HG03280 (cell line): ENCODE data around the gene FHL3.
"Not testable (repeated sequence)": the region's sequence is repeated elsewhere in the genome, so short reads cannot be mapped to it uniquely, and the experiment has no call there.

Experiments
- ATAC-seq: cut with Tn5 transposase; IDR thresholded peaks from one replicate; pipeline ENCODE4 v1.9.1; 2021; ENCODE audit warnings: mild to moderate bottlenecking, moderate library complexity; ENCODE audit not compliant: unreplicated experiment

Gene FHL3

DNA sequence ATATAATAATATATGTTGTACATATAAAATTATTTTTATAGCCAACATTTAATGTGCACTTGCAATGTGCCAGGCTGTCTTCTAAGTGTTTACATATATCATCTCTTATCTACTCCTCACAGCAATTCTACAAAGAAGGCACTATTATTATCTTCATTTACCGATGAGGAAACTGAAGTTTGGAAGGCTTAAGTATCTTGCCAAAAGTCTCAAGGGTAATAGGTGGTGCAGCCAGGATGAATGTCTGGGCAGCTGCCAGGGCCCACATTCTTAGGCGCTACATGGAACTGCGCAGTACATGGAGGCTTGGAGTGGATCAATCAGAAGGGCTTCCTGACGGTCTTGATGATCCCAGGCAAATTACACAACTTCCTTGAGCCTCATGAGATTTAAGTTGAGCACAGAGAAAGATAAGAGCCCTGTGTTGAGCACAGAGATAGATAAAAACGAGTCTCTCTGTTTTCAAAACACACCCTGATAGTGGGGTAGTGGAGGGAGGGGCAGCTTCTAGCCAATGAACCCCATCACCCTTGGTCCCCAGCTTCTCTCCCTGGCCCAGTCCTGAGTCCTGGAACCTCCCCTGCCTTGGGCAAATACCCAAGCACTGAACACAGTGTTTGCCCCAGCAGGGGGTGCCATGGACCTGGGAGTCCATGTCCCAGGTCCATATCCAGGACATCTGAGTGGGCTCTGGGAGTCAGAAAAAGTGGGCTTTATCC lies 32.1 kb upstream of the FHL3 start:
- ATAC-seq, result no peak

DNA sequence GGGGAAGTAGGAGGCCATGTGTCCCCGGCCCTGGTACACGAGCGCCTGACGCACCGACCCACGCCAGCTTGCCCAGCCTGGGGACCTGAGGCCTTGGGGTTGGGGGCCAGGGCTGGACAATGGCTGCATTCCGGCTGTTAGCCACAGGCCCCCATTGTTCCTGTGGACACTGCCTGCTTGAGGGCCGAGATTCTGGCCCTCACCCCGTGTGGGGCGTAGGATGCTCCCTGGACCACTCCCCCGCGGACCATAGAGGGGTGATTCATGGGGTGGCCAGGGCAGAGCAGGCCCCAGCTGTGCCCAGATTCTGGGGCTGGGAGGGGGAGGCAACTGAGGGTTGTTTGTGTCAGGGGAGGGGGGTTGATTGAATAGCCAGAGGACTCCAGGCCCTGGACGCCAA lies 29.6 kb upstream of the FHL3 start:
- ATAC-seq, result no peak

DNA sequence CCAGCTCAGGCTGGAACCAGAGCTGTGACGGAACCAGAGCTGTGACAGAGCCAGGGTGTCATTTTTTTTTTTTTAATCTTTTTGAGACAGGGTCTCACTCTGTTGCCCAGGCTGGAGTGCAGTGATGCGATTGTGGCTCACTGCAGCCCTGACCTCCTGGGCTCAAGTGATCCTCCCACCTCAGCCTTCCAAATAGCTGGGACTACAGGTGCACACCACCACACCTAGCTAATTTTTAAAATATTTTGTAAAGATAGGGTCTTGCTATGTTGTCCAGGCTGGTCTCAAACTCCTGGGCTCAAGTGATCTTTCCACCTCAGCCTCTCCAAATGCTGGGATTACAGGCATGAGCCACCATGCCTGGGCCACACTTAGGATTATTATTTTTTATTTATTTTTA lies 27.7 kb upstream of the FHL3 start:
- ATAC-seq, result not testable (repeated sequence)

DNA sequence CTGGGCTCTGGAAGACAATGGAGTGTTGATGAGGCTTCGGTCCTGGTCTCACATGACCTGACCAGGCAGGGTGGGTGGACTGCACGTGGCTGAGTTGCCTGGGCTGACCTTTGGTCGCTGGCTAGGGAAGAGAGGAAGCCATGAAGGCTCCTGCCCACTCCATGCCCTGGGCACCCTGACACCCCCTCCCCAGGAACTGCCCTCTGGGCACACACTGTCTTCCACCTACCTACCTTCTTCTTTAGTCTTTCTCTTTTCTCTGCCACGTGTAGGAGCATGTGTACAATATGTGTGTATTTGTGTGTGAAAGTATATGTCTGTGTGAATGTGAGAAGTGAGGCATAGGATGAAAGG lies 26.2 kb upstream of the FHL3 start:
- no peak for ATAC-seq

DNA sequence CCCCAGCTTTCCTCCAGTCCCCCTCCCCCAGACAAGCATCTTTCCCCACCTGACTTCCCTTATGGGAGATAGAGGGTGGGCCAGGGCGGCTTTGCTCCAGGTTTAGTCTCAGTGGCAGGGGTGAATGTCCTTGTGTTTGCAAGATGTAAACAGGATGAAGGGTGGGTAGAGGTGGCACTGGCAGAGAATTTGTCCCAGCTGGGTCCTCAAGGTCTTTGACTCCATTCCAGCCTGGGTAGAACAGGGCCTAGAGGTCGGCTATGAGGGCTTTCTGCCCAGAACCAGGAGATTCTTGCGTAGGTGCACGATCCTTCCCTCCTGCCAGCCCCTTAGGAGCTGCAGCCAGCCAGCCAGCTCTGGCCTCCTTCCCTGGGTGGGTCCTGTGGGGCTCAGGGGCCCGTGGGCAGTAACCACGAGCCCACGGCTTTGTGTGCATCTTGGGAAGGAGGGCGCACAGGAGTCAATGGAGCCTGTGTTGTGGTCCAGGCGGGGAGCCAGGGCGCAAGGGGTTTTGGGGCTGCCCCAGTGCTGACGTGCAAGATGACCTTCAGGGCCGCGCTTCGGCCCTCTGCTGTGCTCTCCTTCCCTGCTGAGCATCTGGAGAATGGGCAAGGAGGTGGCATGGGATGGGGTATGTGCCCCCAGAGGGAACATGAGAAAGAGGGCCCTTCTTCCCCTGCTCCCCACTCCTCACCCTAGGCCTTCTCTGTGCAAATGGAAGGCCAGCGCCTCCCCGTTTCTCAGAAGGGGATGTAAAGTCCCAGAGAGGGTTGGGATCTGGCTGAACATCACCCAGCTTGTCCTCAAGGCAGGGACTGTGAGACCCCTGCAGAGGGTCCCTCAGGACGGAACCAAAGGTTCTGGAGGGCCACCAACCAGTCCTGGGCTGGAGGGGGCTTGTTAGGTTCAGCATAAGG lies 25.5 kb upstream of the FHL3 start:
- ATAC-seq, result no peak

DNA sequence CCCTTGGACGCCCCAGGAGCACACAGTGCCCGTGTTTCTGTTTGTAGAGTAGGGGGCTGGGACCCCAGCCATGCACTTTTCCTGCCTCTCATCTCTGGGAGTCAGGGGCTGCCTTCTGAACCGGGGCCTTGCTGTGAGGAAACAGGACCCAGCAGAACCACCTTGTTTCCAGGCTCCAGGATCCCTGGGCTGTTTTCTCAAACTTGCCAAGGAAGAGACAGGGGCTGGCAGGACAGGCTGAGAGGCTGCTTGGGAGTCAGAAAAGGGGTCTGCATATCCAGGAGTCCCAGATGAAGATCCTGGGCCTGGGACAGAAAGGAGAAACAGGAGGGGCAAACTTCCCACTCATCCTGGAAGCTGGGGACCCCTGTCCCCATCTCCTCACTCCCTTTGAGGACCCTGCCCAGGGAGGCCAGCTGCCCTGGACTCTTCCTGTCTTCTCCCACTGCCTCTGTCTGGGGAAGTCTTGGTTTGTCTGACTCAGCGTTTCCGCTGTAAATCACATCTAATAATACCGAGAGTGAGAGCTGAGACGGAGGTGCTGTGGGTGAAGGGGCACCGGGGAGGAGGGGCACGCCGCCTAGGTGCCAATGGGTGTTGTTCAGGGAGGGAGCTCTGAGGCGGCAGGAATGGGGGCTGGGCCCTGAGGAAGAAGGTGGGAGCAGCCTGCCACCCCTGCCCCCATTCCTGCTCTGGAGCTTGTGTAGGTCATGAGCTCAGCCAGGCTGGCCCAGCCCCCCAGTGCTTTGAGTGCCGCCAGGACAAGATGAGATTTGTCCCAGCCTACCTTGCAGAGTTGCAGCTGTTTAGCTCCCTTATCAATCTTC lies 24.6 kb upstream of the FHL3 start:
- ATAC-seq, result peak; percentile 51

DNA sequence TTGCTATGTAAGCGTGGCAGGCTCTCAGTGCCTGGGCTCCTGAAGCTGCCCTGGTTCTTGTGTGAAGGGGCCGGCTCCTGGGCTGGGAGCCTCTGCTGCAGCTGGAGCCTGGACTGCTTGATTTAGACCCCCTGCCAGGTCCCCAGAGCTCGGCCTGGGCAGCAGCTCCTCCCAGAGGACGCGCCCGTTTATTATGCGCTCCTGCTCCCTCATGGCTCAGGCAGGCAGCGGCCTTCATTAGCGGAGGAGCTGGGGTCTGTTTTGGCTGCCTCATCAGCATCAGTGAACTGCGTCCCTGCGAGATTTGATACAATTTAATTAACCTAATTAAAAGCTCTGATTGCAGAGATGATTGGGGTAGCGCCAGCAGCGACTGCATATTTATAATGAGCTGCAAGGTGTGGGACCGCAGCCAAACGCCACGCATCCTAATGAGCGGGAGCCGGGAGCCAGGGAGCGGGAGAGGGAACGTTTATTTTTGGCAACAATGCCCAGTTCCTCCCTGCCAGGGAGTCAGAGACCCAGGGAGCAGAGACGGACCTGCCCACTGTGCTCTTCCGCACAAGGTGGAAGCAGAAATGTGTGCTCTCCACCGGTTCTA lies 23.9 kb upstream of the FHL3 start:
- ATAC-seq, result no peak

DNA sequence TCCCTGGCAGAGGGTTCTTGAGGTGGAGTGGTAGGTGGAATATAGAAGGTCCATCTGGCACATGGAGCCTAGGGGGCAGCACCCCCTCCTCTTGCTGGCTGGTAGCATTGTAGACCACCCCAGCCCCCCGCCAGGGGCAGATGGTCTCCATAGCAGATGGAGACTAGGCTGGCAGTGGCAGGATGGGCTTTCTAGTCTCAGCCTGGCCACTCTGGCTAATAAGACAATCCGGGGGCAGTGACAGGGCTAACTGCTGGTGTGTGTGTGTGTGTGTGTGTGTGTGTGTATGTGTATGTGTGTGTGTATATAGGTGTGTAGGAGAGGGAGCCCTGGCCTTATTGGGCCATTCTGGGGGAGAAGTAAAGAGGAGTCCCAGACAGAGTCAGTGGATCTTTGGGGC lies 23.4 kb upstream of the FHL3 start:
- ATAC-seq, result no peak

DNA sequence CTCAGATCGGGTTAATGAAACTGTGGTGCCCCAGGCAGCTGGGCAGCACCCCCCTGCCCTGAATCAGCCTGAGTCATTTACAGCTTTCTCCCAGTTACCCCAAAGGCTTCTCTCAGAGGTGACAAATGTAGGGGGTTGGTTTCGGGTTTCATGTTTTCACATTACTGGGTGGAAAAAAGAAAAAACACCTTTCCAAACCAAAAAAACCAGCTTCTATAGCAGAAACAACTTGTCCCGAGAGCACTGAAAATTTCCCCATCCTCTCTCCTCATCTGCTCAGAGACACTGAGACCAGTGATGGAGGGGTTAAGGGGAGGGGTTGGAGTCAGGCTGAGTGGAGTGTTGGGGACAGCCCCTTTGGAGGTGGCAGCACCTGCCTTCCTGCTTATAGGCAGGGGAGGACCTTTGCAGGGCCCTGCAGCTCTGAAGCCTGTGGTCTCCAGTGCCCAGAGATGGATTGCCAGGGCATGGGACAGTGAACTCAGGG lies 22.8 kb upstream of the FHL3 start:
- ATAC-seq, result peak; percentile 70

DNA sequence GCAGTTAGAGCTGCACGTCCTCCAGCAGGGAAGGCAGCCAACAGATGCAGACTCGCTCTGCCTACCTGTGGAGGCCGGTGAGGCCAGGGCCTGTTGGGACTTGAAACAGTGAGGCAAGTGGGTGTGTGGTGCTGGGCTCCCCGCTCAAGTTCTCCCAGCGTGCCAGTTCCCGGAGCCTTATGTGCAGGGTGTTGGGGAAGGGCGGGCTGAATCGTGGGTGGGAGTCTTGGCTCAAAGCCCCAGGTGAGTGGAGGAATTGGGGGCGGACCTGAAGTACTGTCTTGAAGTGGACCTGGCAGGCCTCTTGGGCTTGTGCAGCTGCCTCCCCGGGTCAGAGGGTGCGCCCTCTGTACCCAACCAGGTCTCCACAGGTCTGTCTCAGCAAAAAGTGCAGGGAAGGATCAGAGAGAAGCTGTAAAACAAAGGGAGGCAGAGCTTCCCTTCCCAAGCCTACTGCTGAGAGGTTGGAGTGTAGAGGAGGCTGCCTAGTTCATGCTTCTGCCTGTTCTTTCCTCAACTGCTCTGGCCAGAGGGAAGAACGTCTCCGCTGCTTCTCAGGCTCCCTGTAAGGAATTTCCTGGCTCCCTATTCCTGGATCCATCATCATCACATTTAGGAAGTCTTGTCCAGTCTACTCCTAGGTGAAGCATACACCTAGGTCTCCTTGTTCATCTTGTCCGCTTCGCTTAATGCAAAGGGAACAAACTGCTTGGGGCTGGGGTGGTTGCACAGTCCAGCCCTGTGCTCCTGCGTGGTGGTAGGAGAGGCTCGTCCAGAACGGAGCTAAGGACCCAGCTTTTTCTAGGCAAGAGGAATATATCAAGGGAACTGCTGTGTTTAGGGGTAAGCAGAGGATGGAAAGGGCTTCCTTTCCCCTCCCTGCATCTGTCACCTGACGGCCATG lies 22.1 kb upstream of the FHL3 start:
- ATAC-seq, result no peak

DNA sequence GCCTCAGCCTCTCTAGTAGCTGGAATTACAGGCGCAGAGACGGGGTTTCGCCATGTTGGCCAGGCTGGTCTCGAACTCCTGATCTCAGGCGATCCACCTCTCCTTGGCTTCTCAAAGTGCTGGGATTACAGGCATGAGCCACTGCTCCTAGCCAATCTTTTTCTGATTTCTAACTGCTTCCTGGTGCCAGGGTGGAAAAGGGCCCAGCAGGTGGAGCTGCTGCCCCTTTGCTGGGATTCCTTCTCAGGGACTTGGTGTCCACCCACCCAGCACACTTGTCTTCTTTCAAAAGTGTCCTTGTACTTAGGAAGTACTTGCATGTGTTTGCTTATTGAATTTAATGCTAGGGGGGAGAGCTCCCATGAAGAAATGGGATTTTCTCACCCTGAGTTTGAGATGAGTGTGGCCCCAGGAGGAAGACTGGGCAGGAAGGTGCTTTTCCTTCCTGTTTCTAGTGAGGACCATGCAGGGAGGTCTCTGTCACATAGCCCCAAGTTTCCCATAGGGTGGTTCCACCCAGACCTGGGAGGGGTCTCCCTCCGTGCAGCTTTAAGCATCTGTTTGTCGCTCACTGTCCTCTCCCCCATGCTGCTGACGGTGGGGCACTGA lies 21.4 kb upstream of the FHL3 start:
- no peak for ATAC-seq

DNA sequence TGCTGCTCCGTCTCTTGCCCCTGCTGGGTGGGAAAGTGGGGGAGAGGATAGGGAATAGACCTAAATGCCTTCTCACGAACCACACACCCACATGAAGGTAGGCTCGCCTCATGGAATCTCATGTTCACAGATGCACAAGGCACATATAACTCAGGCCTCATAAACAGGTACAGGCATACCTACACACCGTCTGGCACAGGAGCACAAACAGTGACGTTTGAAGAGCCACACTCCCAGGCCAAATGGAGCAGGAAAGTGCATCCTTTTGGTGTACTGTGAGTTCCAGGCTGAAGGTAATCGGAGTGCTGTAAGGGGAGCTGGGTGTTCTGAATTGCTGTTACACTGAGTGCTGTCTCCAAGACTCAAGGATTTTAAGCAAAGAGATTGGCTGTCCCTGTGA lies 20.4 kb upstream of the FHL3 start:
- no peak for ATAC-seq

DNA sequence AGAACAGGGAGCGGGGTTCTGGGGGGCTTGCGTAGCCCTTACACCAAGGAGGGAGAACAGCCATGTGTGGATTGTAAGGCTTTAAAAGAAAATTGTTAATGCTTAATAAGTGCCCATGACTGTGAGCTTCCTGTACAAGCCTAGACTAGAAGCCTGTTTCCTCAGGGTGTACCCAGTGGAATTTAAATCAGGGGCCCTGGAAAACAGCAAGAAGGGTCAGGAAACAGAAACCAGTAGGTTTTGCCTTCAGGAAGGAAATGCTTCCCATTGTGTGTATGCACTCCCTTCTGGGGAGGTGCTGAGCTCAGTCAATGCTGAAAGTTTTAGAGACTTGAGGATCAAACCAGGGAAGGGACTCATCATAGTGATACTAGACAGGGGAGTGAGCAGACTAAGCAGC lies 19.9 kb upstream of the FHL3 start:
- ATAC-seq, result no peak

DNA sequence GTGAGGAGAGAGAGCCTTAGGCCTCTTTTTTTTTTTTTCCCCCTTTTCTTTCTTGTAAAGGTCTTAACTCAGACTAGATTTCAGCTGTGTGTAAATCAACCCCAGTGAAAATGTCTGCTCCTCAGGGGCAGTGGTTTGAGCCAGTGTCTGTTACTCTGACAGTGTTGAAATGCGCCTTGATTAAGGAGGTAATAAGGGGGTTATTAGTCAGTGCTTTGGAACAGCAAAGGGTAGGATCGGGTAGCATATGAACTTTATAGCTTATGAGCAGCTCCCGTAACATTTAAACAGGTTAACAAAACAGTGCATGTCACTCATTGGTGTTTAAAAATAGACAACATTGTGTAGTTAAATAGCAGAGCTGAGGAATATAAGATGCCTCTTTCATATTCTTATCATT lies 17.5 kb upstream of the FHL3 start:
- ATAC-seq, result no peak

DNA sequence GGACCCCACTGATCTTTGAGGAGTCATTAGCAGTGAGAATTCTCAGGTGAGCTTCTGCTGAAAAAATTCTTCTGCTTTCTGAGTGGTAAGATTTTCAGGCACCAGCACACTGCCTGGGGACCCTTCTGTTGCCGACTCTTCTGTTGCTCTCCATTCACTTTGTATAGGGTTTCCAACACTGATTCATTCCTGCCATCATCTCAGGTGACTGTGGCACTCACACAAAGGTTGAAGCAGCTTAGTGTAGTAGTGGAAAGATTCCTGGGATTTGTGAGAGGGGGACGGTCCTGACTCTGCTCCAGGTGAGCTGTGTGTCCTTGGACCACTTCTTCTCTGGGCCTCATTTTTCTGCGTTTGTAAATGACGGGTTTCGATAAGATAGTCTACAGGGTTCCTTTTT lies 16.7 kb upstream of the FHL3 start:
- ATAC-seq, result no peak

DNA sequence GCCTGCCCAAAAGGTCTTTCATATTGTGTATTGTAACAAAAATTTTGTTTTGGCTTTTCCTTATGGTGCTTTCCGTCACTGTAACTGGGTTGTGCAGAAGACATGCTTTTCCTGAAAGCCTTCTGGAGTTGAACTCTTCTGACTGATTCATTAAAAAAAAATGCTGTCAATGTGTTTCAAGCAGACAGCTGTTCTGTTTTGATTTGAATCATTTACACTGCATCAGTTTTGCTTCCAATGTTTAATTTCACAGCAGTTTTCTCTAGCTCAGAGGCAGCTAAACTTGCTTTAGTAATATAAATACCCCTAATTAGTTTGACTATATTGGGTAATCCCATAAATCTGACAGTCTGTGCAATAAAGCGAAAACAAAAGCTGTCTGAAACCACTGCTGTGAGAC lies 15.1 kb upstream of the FHL3 start:
- ATAC-seq, result no peak

DNA sequence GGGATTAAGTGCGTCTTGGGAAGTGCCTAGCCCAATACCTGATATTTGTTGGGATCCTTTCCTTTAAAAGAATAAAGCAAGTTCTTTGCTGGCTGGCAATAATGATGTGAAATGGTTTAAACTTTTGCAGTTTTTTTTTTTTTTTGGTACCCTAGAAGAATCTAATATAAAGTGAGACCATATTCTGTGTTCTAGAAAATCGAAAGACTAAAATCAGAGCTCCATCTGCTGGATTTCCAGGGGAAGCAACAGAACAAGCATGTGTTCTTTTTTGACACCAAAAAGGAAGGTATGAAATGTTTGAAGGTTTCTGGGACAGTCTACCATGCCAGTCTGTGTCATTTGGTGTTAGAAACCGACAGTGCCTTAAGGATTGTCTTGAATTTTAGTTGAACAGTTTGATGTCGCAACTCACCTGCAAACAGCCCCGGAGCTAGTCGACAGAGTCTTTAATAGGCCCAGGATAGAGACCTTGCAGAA lies 13.6 kb upstream of the FHL3 start:
- no peak for ATAC-seq

DNA sequence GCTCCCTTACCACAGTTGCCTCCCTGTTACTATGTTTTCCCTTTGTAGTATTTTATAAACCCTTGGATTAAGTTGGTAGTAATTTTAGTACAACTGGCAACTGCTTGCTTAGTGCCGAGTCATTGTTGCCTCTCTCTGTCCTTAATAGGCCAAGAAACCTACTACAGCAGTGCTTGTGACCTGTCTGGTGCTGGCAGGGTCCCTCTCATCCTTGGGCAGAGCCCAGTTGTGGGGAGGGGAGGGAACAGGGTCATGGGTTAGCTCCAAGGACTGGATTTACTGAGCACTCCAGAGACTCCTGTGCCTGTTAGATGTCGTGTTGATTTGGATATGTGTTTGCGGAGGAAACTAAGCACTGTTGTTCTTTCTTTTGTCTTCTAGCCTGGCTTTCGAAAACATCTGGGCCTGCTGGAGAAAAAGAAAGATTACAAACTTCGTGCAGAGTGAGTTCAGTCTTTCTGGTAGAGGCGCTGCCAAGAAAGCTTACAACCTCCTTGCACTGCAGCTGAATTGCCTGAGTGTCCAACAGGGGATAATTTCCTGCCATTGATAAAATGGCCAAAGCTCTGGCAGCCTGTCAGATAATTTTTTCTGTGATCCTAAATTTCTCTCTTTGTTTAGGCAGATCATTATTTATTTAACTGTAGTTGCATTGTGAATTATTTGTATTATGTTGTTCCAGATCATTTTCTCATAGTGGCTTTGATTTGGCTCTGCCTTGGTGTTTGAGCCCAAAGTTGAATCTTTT lies 10.8 kb upstream of the FHL3 start:
- ATAC-seq, result no peak
